ENCODE results near the gene PIEZO2.

Gene PIEZO2

GRCh38 chr18:11112286-11112685 lies 37.1 kb downstream of the PIEZO2 start:
- no peak for DNase-seq

- DNase-seq = no peak
These were observed 38.9 kb downstream of the PIEZO2 start for GRCh38 chr18:11110509-11110908.

- no peak for DNase-seq
These were observed 40.4 kb downstream of the PIEZO2 start for GRCh38 chr18:11108947-11109346.

- DNase-seq = no peak
These were observed 42.5 kb downstream of the PIEZO2 start for GRCh38 chr18:11106894-11107293.

- no peak for DNase-seq
These were observed 43.9 kb downstream of the PIEZO2 start for GRCh38 chr18:11105463-11105862.

- DNase-seq = no peak
These were observed 45.1 kb downstream of the PIEZO2 start for GRCh38 chr18:11104307-11104706.

- DNase-seq = no peak
These were observed 52.3 kb downstream of the PIEZO2 start for GRCh38 chr18:11096839-11097750.

- no peak for DNase-seq
These were observed 53.0 kb downstream of the PIEZO2 start for GRCh38 chr18:11096411-11096810.

GRCh38 chr18:11095674-11096293 lies 53.6 kb downstream of the PIEZO2 start:
- no peak for DNase-seq

GRCh38 chr18:11095211-11095610 lies 54.2 kb downstream of the PIEZO2 start:
- no peak for DNase-seq

- DNase-seq = no peak
These were observed 57.6 kb downstream of the PIEZO2 start for GRCh38 chr18:11091746-11092145.

GRCh38 chr18:11089931-11090715 lies 59.2 kb downstream of the PIEZO2 start:
- no peak for DNase-seq

GRCh38 chr18:11081009-11081532 lies 68.3 kb downstream of the PIEZO2 start:
- DNase-seq = no peak

GRCh38 chr18:11078491-11078890 lies 70.9 kb downstream of the PIEZO2 start:
- no peak for DNase-seq

GRCh38 chr18:11077548-11078187 lies 71.7 kb downstream of the PIEZO2 start:
- no peak for DNase-seq

GRCh38 chr18:11074889-11075288 lies 74.5 kb downstream of the PIEZO2 start:
- no peak for DNase-seq

GRCh38 chr18:11073971-11074370 lies 75.4 kb downstream of the PIEZO2 start:
- DNase-seq = no peak

GRCh38 chr18:11072632-11073031 lies 76.7 kb downstream of the PIEZO2 start:
- no peak for DNase-seq

- DNase-seq = no peak
These were observed 78.1 kb downstream of the PIEZO2 start for GRCh38 chr18:11071300-11071699.

- no peak for DNase-seq
These were observed 78.8 kb downstream of the PIEZO2 start for GRCh38 chr18:11070593-11070992.

- DNase-seq = no peak
These were observed 83.3 kb downstream of the PIEZO2 start for GRCh38 chr18:11066038-11066437.

- DNase-seq = no peak
These were observed 84.5 kb downstream of the PIEZO2 start for GRCh38 chr18:11064727-11065460.

All from CD4-positive, alpha-beta T cell treated with Interleukin-12 subunit alpha and Interleukin-12 subunit beta, for 1 hour (primary cell).